DOHH2 (cell line): ENCODE results near the gene PTGIS.

Source experiments
- EZH2phosphoT487 ChIP-seq: fragments of 200-600 bp; sonication (generic); IDR thresholded peaks from 2 replicates; pipeline ENCODE4 v1.6.1; 2017; ENCODE audit warnings: borderline replicate concordance, mild to moderate bottlenecking, antibody characterized with exemption, low read length, moderate library complexity, mixed read lengths
- TF ChIP-seq, protein P1 (sequence below): fragments of 200-600 bp; sonication (generic); IDR thresholded peaks from one replicate; pipeline ENCODE4 v1.5.1; 2014; ENCODE audit warnings: antibody characterized with exemption, mild to moderate bottlenecking, low read depth, low read length; ENCODE audit not compliant: poor library complexity, severe bottlenecking

DNA sequence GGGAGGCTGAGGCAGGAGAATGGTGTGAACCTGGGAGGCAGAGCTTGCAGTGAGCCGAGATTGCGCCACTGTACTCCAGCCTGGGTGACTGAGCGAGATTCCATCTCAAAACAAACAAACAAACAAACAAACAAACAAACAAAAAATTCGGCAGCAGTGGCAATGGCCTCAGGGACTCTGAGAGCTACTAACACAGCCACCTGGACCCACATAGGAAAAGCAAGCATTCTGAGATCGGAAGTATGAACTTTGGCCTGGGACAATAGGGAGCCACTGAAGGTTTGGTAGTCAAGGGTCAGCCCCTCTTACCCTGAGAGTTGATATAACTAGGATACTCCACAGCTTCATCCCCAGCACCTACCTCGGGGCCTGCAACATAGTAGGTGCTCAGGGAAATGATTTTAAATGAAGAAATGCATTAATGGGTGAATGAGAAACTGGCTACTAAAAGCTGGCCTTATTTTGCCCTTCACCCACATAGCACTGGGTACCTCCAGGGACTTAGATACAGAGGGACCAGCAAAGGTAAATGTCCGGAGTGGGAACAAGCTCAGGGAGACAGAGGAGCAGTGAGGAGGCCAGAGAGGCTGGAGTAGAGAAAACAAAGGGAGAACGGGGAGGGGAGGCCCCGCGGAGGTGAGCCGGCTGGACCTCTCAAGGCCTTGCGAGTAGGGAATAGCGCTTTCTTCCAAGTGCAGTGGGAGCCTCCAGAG, 46.6 kb upstream of the PTGIS start:
- TF ChIP-seq, protein P1, sequence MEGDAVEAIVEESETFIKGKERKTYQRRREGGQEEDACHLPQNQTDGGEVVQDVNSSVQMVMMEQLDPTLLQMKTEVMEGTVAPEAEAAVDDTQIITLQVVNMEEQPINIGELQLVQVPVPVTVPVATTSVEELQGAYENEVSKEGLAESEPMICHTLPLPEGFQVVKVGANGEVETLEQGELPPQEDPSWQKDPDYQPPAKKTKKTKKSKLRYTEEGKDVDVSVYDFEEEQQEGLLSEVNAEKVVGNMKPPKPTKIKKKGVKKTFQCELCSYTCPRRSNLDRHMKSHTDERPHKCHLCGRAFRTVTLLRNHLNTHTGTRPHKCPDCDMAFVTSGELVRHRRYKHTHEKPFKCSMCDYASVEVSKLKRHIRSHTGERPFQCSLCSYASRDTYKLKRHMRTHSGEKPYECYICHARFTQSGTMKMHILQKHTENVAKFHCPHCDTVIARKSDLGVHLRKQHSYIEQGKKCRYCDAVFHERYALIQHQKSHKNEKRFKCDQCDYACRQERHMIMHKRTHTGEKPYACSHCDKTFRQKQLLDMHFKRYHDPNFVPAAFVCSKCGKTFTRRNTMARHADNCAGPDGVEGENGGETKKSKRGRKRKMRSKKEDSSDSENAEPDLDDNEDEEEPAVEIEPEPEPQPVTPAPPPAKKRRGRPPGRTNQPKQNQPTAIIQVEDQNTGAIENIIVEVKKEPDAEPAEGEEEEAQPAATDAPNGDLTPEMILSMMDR, result no peak
- TF ChIP-seq EZH2phosphoT487, result no peak
